Smooth muscle cell (in vitro differentiated cells): ENCODE data around the gene UBE2E3. TPM values are rescaled to one million over a fixed set of nuclear protein-coding genes. Genes with fewer than 3 reads are reported as not detected.

Source experiments
- DNase-seq: peaks from one replicate; lab custom pipeline; 2025; ENCODE audit not compliant: unreplicated experiment; lab: John Stamatoyannopoulos, UW
- H2AFZ ChIP-seq: fragments of 200-600 bp; sonication (generic); 2 replicates; pipeline ENCODE4 v1.6.0; 2016; ENCODE audit warnings: antibody characterized with exemption, low read depth, mild to moderate bottlenecking
- H3F3A ChIP-seq: fragments of 200-600 bp; sonication (generic); 2 replicates; pipeline ENCODE4 v1.6.0; 2017; ENCODE audit warnings: antibody characterized with exemption, low read depth
- H3K27ac ChIP-seq: fragments of 200-600 bp; sonication (generic); 2 replicates; pipeline ENCODE4 v1.5.1; 2016; ENCODE audit warnings: low read depth, mild to moderate bottlenecking
- H3K27me3 ChIP-seq: fragments of 200-600 bp; sonication (generic); 2 replicates; pipeline ENCODE4 v1.6.1; 2016; ENCODE audit warnings: low read depth, mild to moderate bottlenecking
- H3K36me3 ChIP-seq: fragments of 200-600 bp; sonication (generic); 2 replicates; pipeline ENCODE4 v1.5.1; 2016; ENCODE audit warnings: low read depth
- H3K4me1 ChIP-seq: fragments of 200-600 bp; sonication (generic); 2 replicates; pipeline ENCODE4 v1.5.1; 2016; ENCODE audit warnings: low read depth
- H3K4me2 ChIP-seq: fragments of 200-600 bp; sonication (generic); 2 replicates; pipeline ENCODE4 v1.6.0; 2016; ENCODE audit warnings: mild to moderate bottlenecking
- H3K4me3 ChIP-seq: fragments of 200-600 bp; sonication (generic); 2 replicates; pipeline ENCODE4 v1.5.1; 2016; ENCODE audit warnings: mild to moderate bottlenecking
- H3K79me2 ChIP-seq: fragments of 200-600 bp; sonication (generic); 2 replicates; pipeline ENCODE4 v1.6.0; 2016; ENCODE audit warnings: low read depth, mild to moderate bottlenecking
- H3K9ac ChIP-seq: fragments of 200-600 bp; sonication (generic); 2 replicates; pipeline ENCODE4 v1.6.0; 2016; ENCODE audit warnings: low read depth
- H3K9me3 ChIP-seq: fragments of 200-600 bp; sonication (generic); replicated peaks from 2 replicates; pipeline ENCODE4 v1.5.1; 2016; ENCODE audit warnings: low read depth
- H4K20me1 ChIP-seq: fragments of 200-600 bp; sonication (generic); 2 replicates; pipeline ENCODE4 v1.6.0; 2016; ENCODE audit warnings: low read depth
- WGBS: methylation state at CpG from one replicate; pipeline ENCODE4 v1.1.7; 2016; ENCODE audit warnings: low lambda C conversion rate; 5-methylcytosine and 5-hydroxymethylcytosine counted together
- polyA plus RNA-seq: library from polyadenylated mRNA; unstranded; fragments of >200 nt; fragmentation: Nextera tagmentation; extraction: Ambion mirVana; gene quantifications from 2 replicates; pipeline ENCODE4 v1.2.1, GENCODE V29; 2016
- total RNA-seq: library from RNA; depleted of rRNA; stranded (reverse); fragments of >200 nt; gene quantifications from 2 replicates; pipeline ENCODE4 v1.2.3, GENCODE V29; 2014
- TF ChIP-seq, protein P1 (sequence below): fragments of 200-600 bp; sonication (generic); IDR thresholded peaks from 2 replicates; pipeline ENCODE4 v1.5.1; 2017; ENCODE audit warnings: borderline replicate concordance, mild to moderate bottlenecking, antibody characterized with exemption; ENCODE audit not compliant: insufficient read depth, poor library complexity, severe bottlenecking

The UBE2E3 gene
- total and polyA plus RNA-seq, 2 experiments from 2014 or later, result 225 to 259 TPM

GRCh38 chr2:181104512-181105115, 124.2 kb downstream of the UBE2E3 start:
- Histone ChIP-seq H4K20me1 (no peaks in the 10 kb centered on the region), H3K4me1 (peaks cover 12% of the 10 kb centered on the region), H3K9me3 (no peaks in the 10 kb centered on the region), H3K27ac (no peak overlapping the region), H3K4me3 (no peak overlapping the region), H3K36me3 (no peaks in the 10 kb centered on the region), H2AFZ (no peak overlapping the region), H3K4me2 (no peak overlapping the region), H3F3A (no peaks in the 10 kb centered on the region), H3K9ac (no peak overlapping the region), H3K27me3 (no peaks in the 10 kb centered on the region), H3K79me2 (no peaks in the 10 kb centered on the region)
- no peak for DNase-seq
- TF ChIP-seq, protein P1, sequence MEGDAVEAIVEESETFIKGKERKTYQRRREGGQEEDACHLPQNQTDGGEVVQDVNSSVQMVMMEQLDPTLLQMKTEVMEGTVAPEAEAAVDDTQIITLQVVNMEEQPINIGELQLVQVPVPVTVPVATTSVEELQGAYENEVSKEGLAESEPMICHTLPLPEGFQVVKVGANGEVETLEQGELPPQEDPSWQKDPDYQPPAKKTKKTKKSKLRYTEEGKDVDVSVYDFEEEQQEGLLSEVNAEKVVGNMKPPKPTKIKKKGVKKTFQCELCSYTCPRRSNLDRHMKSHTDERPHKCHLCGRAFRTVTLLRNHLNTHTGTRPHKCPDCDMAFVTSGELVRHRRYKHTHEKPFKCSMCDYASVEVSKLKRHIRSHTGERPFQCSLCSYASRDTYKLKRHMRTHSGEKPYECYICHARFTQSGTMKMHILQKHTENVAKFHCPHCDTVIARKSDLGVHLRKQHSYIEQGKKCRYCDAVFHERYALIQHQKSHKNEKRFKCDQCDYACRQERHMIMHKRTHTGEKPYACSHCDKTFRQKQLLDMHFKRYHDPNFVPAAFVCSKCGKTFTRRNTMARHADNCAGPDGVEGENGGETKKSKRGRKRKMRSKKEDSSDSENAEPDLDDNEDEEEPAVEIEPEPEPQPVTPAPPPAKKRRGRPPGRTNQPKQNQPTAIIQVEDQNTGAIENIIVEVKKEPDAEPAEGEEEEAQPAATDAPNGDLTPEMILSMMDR, result peak; percentile 63
- WGBS, result 52% methylated on average over 7 of the region's 7 CpGs

DNA sequence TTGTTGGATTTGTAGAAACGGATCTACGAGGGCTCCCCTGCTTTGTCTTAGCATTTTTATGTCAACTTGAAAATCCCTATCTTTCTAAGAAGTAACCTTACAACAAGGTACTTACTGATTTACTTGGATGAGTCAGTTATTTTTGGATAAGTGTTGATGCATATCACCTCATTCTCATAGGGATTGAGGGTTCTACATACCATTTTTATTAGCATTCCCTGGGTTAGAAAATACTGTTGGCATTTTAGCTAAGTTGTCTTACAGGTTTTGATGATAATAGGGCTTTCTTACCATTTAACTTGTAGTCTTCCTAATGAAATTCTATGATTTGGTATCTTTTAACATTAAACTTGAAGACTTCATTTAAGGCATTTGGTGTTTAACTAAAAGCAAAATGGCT, 125.2 kb downstream of the UBE2E3 start:
- H3K9me3 ChIP-seq, result no peaks in the 10 kb centered on the region
- no peaks in the 10 kb centered on the region for H3F3A ChIP-seq
- no peak for DNase-seq
- H4K20me1 ChIP-seq, result no peaks in the 10 kb centered on the region
- no peaks in the 10 kb centered on the region for H3K27me3 ChIP-seq
- TF ChIP-seq, protein P1, result no peak
- H2AFZ ChIP-seq, result no peak overlapping the region
- no peak overlapping the region for H3K9ac ChIP-seq
- no peak overlapping the region for H3K4me2 ChIP-seq
- H3K4me3 ChIP-seq, result no peak overlapping the region
- 73% methylated on average over 2 of the region's 2 CpGs for WGBS
- H3K27ac ChIP-seq, result peak overlapping the region; percentile 13
- H3K4me1 ChIP-seq, result peaks cover 12% of the 10 kb centered on the region
- no peaks in the 10 kb centered on the region for H3K79me2 ChIP-seq
- H3K36me3 ChIP-seq, result no peaks in the 10 kb centered on the region

DNA sequence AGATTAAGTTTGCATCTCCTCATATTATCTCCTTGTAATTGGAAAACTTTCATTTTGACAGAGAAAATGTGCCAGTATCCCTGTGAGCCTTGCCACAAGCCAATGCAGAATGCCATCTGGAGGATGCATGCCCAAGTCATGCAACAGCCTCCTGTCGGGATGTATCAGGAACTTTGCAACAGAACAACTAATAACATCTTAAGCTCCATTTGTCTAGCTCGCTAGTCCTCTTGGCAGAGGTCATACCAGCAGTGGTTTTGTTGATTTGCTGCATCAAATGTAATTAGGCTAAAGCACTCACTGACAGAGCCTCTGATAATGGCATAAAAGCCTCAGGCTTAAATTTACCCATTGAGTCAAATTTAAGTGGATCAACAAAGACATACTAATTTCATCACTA, 125.8 kb downstream of the UBE2E3 start:
- WGBS, result 38% methylated on average over 2 of the region's 2 CpGs
- H2AFZ ChIP-seq, result no peak overlapping the region
- TF ChIP-seq, protein P1, result no peak
- DNase-seq, result no peak
- H3K4me1 ChIP-seq, result peaks cover 12% of the 10 kb centered on the region
- no peak overlapping the region for H3K9ac ChIP-seq
- no peaks in the 10 kb centered on the region for H3K27me3 ChIP-seq
- H3K4me2 ChIP-seq, result no peak overlapping the region
- no peak overlapping the region for H3K4me3 ChIP-seq
- H3K27ac ChIP-seq, result no peak overlapping the region
- no peaks in the 10 kb centered on the region for H3K36me3 ChIP-seq
- no peaks in the 10 kb centered on the region for H3F3A ChIP-seq
- H4K20me1 ChIP-seq, result no peaks in the 10 kb centered on the region
- no peaks in the 10 kb centered on the region for H3K9me3 ChIP-seq
- H3K79me2 ChIP-seq, result no peaks in the 10 kb centered on the region

- Histone ChIP-seq H3K79me2 (no peaks in the 10 kb centered on the region), H4K20me1 (no peaks in the 10 kb centered on the region), H3F3A (no peaks in the 10 kb centered on the region), H3K36me3 (no peaks in the 10 kb centered on the region), H3K9me3 (no peaks in the 10 kb centered on the region), H3K27me3 (no peaks in the 10 kb centered on the region), H2AFZ (no peak overlapping the region), H3K4me3 (no peak overlapping the region), H3K4me1 (peaks cover 12% of the 10 kb centered on the region), H3K27ac (peak overlapping the region; percentile 15), H3K9ac (no peak overlapping the region), H3K4me2 (peak overlapping the region; percentile 46)
- DNase-seq, result no peak
- TF ChIP-seq, protein P1, result no peak
- 65% methylated on average over 2 of the region's 2 CpGs for WGBS
Observed at GRCh38 chr2:181106789-181107627, 126.6 kb downstream of the UBE2E3 start.
